HG03378 (cell line): Measurements from ENCODE around the gene SHC3.

Source experiments
- ATAC-seq: cut with Tn5 transposase; IDR thresholded peaks from one replicate; pipeline ENCODE4 v1.9.1; 2021; ENCODE audit warnings: mild to moderate bottlenecking, moderate library complexity; ENCODE audit not compliant: unreplicated experiment

The SHC3 gene

GRCh38 chr9:88971131-88971960 lies 207.3 kb downstream of the SHC3 start:
- no peak for ATAC-seq

GRCh38 chr9:88969646-88970373 lies 208.8 kb downstream of the SHC3 start:
- ATAC-seq: no peak

GRCh38 chr9:88968799-88969198 lies 209.8 kb downstream of the SHC3 start:
- no peak for ATAC-seq

GRCh38 chr9:88966894-88967676 lies 211.5 kb downstream of the SHC3 start:
- no peak for ATAC-seq

- ATAC-seq: no peak
Observed at GRCh38 chr9:88965473-88965872, 213.1 kb downstream of the SHC3 start.

GRCh38 chr9:88960632-88961031 lies 218.0 kb downstream of the SHC3 start:
- ATAC-seq: no peak

- no peak for ATAC-seq
Observed at GRCh38 chr9:88959727-88960469, 218.7 kb downstream of the SHC3 start.

GRCh38 chr9:88957526-88957925 lies 221.1 kb downstream of the SHC3 start:
- no peak for ATAC-seq
